ENCODE results near the gene CDH4. TPM values are rescaled to one million over a fixed set of nuclear protein-coding genes. Genes with fewer than 3 reads are reported as not detected.

The CDH4 gene
- total RNA-seq, 1 experiment from 2014 or later = not detected

DNA sequence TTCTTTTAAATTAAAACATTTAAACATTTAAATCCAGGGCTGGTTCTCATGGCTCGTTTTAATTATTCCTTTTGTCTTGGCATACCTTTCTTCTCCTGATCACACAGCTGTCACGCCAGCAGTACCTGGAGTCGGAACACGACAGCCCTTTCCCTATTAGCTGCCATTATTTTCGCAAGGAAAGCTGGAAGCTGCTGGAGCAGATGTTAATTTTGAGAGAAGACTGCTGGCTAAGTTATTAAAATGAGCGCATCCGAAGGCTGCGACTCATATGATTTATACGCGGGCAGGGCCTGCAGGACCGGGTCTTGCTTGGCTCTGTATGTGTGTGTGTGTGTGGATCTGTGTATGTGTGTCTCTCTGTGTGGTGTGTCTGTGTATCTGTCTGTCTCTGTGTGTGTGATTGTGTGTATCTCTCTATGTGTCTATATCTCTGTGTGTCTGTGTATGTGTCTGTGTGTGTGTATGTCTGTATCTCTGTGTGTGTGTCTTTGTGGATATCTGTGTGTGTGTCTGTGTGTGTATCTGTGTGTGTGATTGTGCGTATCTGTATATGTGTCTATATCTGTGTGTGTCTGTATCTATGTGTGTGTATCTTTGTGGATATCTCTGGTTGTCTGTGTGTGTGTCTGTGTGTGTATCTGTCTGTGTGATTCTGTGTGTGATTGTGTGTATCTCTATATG lies 191.5 kb downstream of the CDH4 start:
- in situ Hi-C loops (cut with HindIII; ENCODE audit: low pct_unique_long_range_greater_than_20kb, low sequenced_read_pairs) (no loop called here), intact Hi-C loops (cut with micrococcal nuclease; ENCODE audit: unreplicated experiment) (no loop called here)
- ATAC-seq = no peak
- no peak overlapping the region for H3K4me3 ChIP-seq (ENCODE audit: low read depth in 2 of 2, low read length in 2 of 2)
- no peak for TF ChIP-seq TCF7L2 (IDR thresholded peaks at IDR 0.05; ENCODE audit: low read depth, low read length)
- no peak for TF ChIP-seq REST (IDR thresholded peaks at IDR 0.05; ENCODE audit: insufficient read depth in 1 of 2, low read depth in 2 of 2, low read length in 1 of 2)
- TF ChIP-seq POLR2AphosphoS5 (IDR thresholded peaks at IDR 0.05; ENCODE audit: low read depth, low read length) = no peak
- TF ChIP-seq CTCF (IDR thresholded peaks at IDR 0.05) = no peak
- TF ChIP-seq SIN3A (IDR thresholded peaks at IDR 0.05; ENCODE audit: borderline replicate concordance, insufficient read depth, low read depth, low read length) = no peak
- H3K36me3 ChIP-seq (ENCODE audit: control insufficient read depth, insufficient read depth, low read length) = no peaks in the 10 kb centered on the region
- ChIA-PET CTCF (no interaction called here), POLR2A (no interaction called here)
- no peak for DNase-seq (ENCODE audit: low read depth, low spot score)
- H3K27ac ChIP-seq (ENCODE audit: low read length) = no peak overlapping the region
- no peaks in the 10 kb centered on the region for H3K9me3 ChIP-seq (ENCODE audit: control insufficient read depth, insufficient read depth, low read depth, low read length)
- no peaks in the 10 kb centered on the region for H3K27me3 ChIP-seq (ENCODE audit: control insufficient read depth, insufficient read depth, low read length)
- H3K4me1 ChIP-seq (ENCODE audit: control insufficient read depth, insufficient read depth, low read length) = no peaks in the 10 kb centered on the region
- BruUV-seq (replicated peaks) = no TSS peak

- H3K4me1 ChIP-seq (ENCODE audit: control insufficient read depth, insufficient read depth, low read length) = no peaks in the 10 kb centered on the region
- BruUV-seq (replicated peaks) = no TSS peak
- TF ChIP-seq REST (IDR thresholded peaks at IDR 0.05; ENCODE audit: insufficient read depth in 1 of 2, low read depth in 2 of 2, low read length in 1 of 2) = no peak
- TF ChIP-seq TCF7L2 (IDR thresholded peaks at IDR 0.05; ENCODE audit: low read depth, low read length) = no peak
- TF ChIP-seq SIN3A (IDR thresholded peaks at IDR 0.05; ENCODE audit: borderline replicate concordance, insufficient read depth, low read depth, low read length) = no peak
- TF ChIP-seq CTCF (IDR thresholded peaks at IDR 0.05) = no peak
- no peak for TF ChIP-seq POLR2AphosphoS5 (IDR thresholded peaks at IDR 0.05; ENCODE audit: low read depth, low read length)
- H3K27me3 ChIP-seq (ENCODE audit: control insufficient read depth, insufficient read depth, low read length) = no peaks in the 10 kb centered on the region
- no peak overlapping the region for H3K27ac ChIP-seq (ENCODE audit: low read length)
- CTCF ChIA-PET = no interaction called here
- in situ Hi-C loops (cut with HindIII; ENCODE audit: low pct_unique_long_range_greater_than_20kb, low sequenced_read_pairs) (no loop called here), intact Hi-C loops (cut with micrococcal nuclease; ENCODE audit: unreplicated experiment) (no loop called here)
- ATAC-seq (no peak), DNase-seq (ENCODE audit: low read depth, low spot score) (no peak)
- H3K9me3 ChIP-seq (ENCODE audit: control insufficient read depth, insufficient read depth, low read depth, low read length) = no peaks in the 10 kb centered on the region
- H3K4me3 ChIP-seq (ENCODE audit: low read depth in 2 of 2, low read length in 2 of 2) = no peak overlapping the region
- no peaks in the 10 kb centered on the region for H3K36me3 ChIP-seq (ENCODE audit: control insufficient read depth, insufficient read depth, low read length)
- POLR2A ChIA-PET = no interaction called here
Measured at GRCh38 chr20:61444637-61445036, 192.6 kb downstream of the CDH4 start.
